ENCODE measurements around the gene SH2D4B.
A peak's percentile ranks its signal among the peaks of the same experiment; 100 is the strongest.

Gene SH2D4B

GRCh38 chr10:80528901-80529300, 8.8 kb upstream of the SH2D4B start:
- Histone ChIP-seq H3K27me3 (ENCODE audit: insufficient read depth, poor library complexity, severe bottlenecking) (no peaks in the 10 kb centered on the region), H3K4me3 (replicated peaks; ENCODE audit: insufficient read depth, low read length) (no peak overlapping the region), H3K27ac (replicated peaks) (no peak overlapping the region)
- DNase-seq (ENCODE audit: low read depth in 1 of 2, low spot score in 1 of 2), result no peak
- TF ChIP-seq REST (IDR thresholded peaks at IDR 0.05; ENCODE audit: insufficient replicate concordance, low read depth), result no peak
- TF ChIP-seq CTCF (IDR thresholded peaks at IDR 0.05; ENCODE audit: insufficient read depth, low read length), result no peak
- TF ChIP-seq GABPA (IDR thresholded peaks at IDR 0.05; ENCODE audit: low read depth), result no peak
- TF ChIP-seq POLR2AphosphoS5 (IDR thresholded peaks at IDR 0.05; ENCODE audit: low read depth), result no peak
- TF ChIP-seq SPI1 (IDR thresholded peaks at IDR 0.05; ENCODE audit: borderline replicate concordance, low read depth), result no peak

DNA sequence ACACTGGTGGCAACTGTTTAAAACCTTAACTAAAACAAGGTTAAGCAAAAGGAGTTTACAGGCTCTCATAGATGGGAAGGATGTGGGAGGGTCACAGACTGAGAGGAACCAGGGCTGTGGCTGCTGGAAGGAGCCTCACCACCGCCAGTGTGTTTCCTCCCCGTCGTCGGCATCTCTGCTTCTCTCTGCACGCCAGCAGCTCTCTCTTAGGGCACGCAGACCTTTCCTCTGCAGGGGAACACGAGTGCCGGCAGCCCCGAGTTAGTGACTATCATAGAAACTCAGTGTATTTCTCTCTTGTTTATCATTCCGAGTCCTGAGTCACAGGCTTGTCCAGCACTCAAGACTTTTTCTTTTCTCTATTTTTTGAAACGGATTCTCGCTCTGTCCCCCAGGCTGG, 8.1 kb upstream of the SH2D4B start:
- H3K4me3 ChIP-seq (replicated peaks; ENCODE audit: insufficient read depth, low read length), result no peak overlapping the region
- TF ChIP-seq SPI1 (IDR thresholded peaks at IDR 0.05; ENCODE audit: borderline replicate concordance, low read depth), result peak; percentile 51; the same call in 1 of the 2 replicates
- no peak for TF ChIP-seq GABPA (IDR thresholded peaks at IDR 0.05; ENCODE audit: low read depth)
- H3K27ac ChIP-seq (replicated peaks), result peak overlapping the region; percentile 38
- H3K27me3 ChIP-seq (ENCODE audit: insufficient read depth, poor library complexity, severe bottlenecking), result no peaks in the 10 kb centered on the region
- peak in 1 of 2 experiments; percentile 79 for DNase-seq (ENCODE audit: low read depth in 1 of 2, low spot score in 1 of 2)

DNA sequence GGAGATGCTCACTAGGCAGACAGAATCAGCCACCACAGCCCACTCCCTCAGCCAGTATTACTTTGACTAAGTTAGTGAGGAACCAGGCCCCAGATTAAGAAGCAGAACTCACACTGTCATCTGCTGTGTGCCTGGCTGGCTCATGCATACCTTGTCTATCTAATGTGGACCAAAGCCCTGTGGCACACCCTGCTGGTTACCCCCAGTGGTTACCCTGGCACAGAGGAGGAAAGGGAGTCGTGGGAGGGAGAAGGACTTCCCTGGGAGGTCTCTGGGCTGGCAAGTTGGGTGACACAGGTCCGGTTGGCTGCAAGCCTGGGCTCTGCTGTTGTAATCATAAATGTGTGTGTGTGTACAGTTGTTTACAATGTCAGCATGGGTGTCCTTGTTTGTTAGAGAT, 7.5 kb upstream of the SH2D4B start:
- Histone ChIP-seq H3K4me3 (replicated peaks; ENCODE audit: insufficient read depth, low read length) (no peak overlapping the region), H3K27ac (replicated peaks) (peak overlapping the region; percentile 38)

More for the DNA sequence above, 7.5 kb upstream of the SH2D4B start:
- TF ChIP-seq CTCF (IDR thresholded peaks at IDR 0.05; ENCODE audit: insufficient read depth, low read length) (peak; percentile 34), SPI1 (IDR thresholded peaks at IDR 0.05; ENCODE audit: borderline replicate concordance, low read depth) (no peak), POLR2AphosphoS5 (IDR thresholded peaks at IDR 0.05; ENCODE audit: low read depth) (no peak), REST (IDR thresholded peaks at IDR 0.05; ENCODE audit: insufficient replicate concordance, low read depth) (no peak)
- DNase-seq (ENCODE audit: low read depth in 1 of 2, low spot score in 1 of 2), result peak; percentile 53 to 84
- H3K27me3 ChIP-seq (ENCODE audit: insufficient read depth, poor library complexity, severe bottlenecking), result no peaks in the 10 kb centered on the region

Measured in HL-60 (cell line).